ENCODE results near the gene DGCR2. TPM values are rescaled to one million over a fixed set of nuclear protein-coding genes. Genes with fewer than 3 reads are reported as not detected.

The DGCR2 gene
- total RNA-seq, 1 donor: 43.4 TPM

- no peaks in the 10 kb centered on the region for H3K79me2 ChIP-seq (ENCODE audit: insufficient read depth, low read length)
Measured at GRCh38 chr22:19042285-19043120, 79.7 kb downstream of the DGCR2 start.

GRCh38 chr22:19041704-19042074 is 80.5 kb downstream of the DGCR2 start:
- no peaks in the 10 kb centered on the region for H3K9me3 ChIP-seq (ENCODE audit: low read depth, low read length)
- H3K27ac ChIP-seq (ENCODE audit: low read depth, low read length): no peak overlapping the region
- H3K4me1 ChIP-seq (ENCODE audit: insufficient read depth, low read length): peaks cover 5% of the 10 kb centered on the region
- H3K27me3 ChIP-seq (ENCODE audit: insufficient read depth, low read length): no peaks in the 10 kb centered on the region
- peak; percentile 73 for DNase-seq (ENCODE audit: insufficient read length, low spot score, missing footprints)
- H3K4me3 ChIP-seq (ENCODE audit: insufficient read depth, low read length): no peak overlapping the region
- no peak for TF ChIP-seq CTCF (IDR thresholded peaks at IDR 0.05; ENCODE audit: extremely low read depth, low read depth, low read length)
- peaks cover 38% of the 10 kb centered on the region for H3K36me3 ChIP-seq (ENCODE audit: insufficient read depth, low read length)
- H3K79me2 ChIP-seq (ENCODE audit: insufficient read depth, low read length): no peaks in the 10 kb centered on the region
- H4K20me1 ChIP-seq (ENCODE audit: insufficient read depth, low read length): peaks cover 16% of the 10 kb centered on the region
- no peak overlapping the region for H3K4me2 ChIP-seq (ENCODE audit: insufficient read depth, low read length)
- no peak overlapping the region for H2AFZ ChIP-seq (ENCODE audit: low read length)

More at GRCh38 chr22:19042285-19043120, 79.7 kb downstream of the DGCR2 start:
- DNase-seq (ENCODE audit: insufficient read length, low spot score, missing footprints): peak; percentile 59
- Histone ChIP-seq H3K4me1 (ENCODE audit: insufficient read depth, low read length) (peaks cover 5% of the 10 kb centered on the region), H3K4me3 (ENCODE audit: insufficient read depth, low read length) (no peak overlapping the region), H3K27ac (ENCODE audit: low read depth, low read length) (no peak overlapping the region), H3K4me2 (ENCODE audit: insufficient read depth, low read length) (no peak overlapping the region), H2AFZ (ENCODE audit: low read length) (no peak overlapping the region), H3K36me3 (ENCODE audit: insufficient read depth, low read length) (peaks cover 46% of the 10 kb centered on the region), H3K27me3 (ENCODE audit: insufficient read depth, low read length) (no peaks in the 10 kb centered on the region), H4K20me1 (ENCODE audit: insufficient read depth, low read length) (peaks cover 17% of the 10 kb centered on the region), H3K9me3 (ENCODE audit: low read depth, low read length) (no peaks in the 10 kb centered on the region)
- no peak for TF ChIP-seq CTCF (IDR thresholded peaks at IDR 0.05; ENCODE audit: extremely low read depth, low read depth, low read length)

GRCh38 chr22:19040888-19041703 is 81.1 kb downstream of the DGCR2 start:
- no peak for TF ChIP-seq CTCF (IDR thresholded peaks at IDR 0.05; ENCODE audit: extremely low read depth, low read depth, low read length)
- peak; percentile 77 for DNase-seq (ENCODE audit: insufficient read length, low spot score, missing footprints)
- Histone ChIP-seq H3K4me2 (ENCODE audit: insufficient read depth, low read length) (no peak overlapping the region), H3K79me2 (ENCODE audit: insufficient read depth, low read length) (no peaks in the 10 kb centered on the region), H3K27ac (ENCODE audit: low read depth, low read length) (no peak overlapping the region), H3K4me1 (ENCODE audit: insufficient read depth, low read length) (peaks cover 5% of the 10 kb centered on the region), H3K36me3 (ENCODE audit: insufficient read depth, low read length) (peaks cover 32% of the 10 kb centered on the region), H4K20me1 (ENCODE audit: insufficient read depth, low read length) (peaks cover 11% of the 10 kb centered on the region), H2AFZ (ENCODE audit: low read length) (no peak overlapping the region), H3K9me3 (ENCODE audit: low read depth, low read length) (no peaks in the 10 kb centered on the region), H3K4me3 (ENCODE audit: insufficient read depth, low read length) (no peak overlapping the region), H3K27me3 (ENCODE audit: insufficient read depth, low read length) (no peaks in the 10 kb centered on the region)

GRCh38 chr22:19040391-19040861 is 81.8 kb downstream of the DGCR2 start:
- H4K20me1 ChIP-seq (ENCODE audit: insufficient read depth, low read length): peaks cover 17% of the 10 kb centered on the region
- no peaks in the 10 kb centered on the region for H3K79me2 ChIP-seq (ENCODE audit: insufficient read depth, low read length)
- H2AFZ ChIP-seq (ENCODE audit: low read length): no peak overlapping the region
- no peaks in the 10 kb centered on the region for H3K9me3 ChIP-seq (ENCODE audit: low read depth, low read length)
- no peak overlapping the region for H3K27ac ChIP-seq (ENCODE audit: low read depth, low read length)
- H3K27me3 ChIP-seq (ENCODE audit: insufficient read depth, low read length): no peaks in the 10 kb centered on the region
- no peak for TF ChIP-seq CTCF (IDR thresholded peaks at IDR 0.05; ENCODE audit: extremely low read depth, low read depth, low read length)
- no peak overlapping the region for H3K4me2 ChIP-seq (ENCODE audit: insufficient read depth, low read length)
- H3K4me1 ChIP-seq (ENCODE audit: insufficient read depth, low read length): peaks cover 5% of the 10 kb centered on the region
- no peak overlapping the region for H3K4me3 ChIP-seq (ENCODE audit: insufficient read depth, low read length)
- H3K36me3 ChIP-seq (ENCODE audit: insufficient read depth, low read length): peaks cover 28% of the 10 kb centered on the region
- DNase-seq (ENCODE audit: insufficient read length, low spot score, missing footprints): peak; percentile 27
